Measurements from ENCODE around the gene SERPINI1. TPM values are rescaled to one million over a fixed set of nuclear protein-coding genes. Genes with fewer than 3 reads are reported as not detected.

Gene SERPINI1
- total and polyA plus RNA-seq, 2 of the 8 experiments (the other 6 are each of a cell fraction or from before 2014, with no cell fraction given) = 5.3 to 9.9 TPM

GRCh38 chr3:167843481-167843880 lies 108.0 kb downstream of the SERPINI1 start:
- no peaks in the 10 kb centered on the region for H4K20me1 ChIP-seq (replicated peaks in 1 of 2; ENCODE audit: control insufficient read depth in 1 of 2, insufficient read depth in 2 of 2, low read length in 2 of 2)
- no peaks in the 10 kb centered on the region for H3K9me3 ChIP-seq (ENCODE audit: insufficient read depth in 2 of 2, low read depth in 1 of 2, low read length in 1 of 2)
- POLR2A ChIA-PET (ENCODE audit: partially characterized antibody) = no interaction called here
- H2AK5ac ChIP-seq (ENCODE audit: low read depth, low read length) = no peak overlapping the region
- H3K79me2 ChIP-seq (ENCODE audit: control insufficient read depth in 1 of 2, insufficient read depth in 2 of 2, low read length in 2 of 2) = no peaks in the 10 kb centered on the region
- 94% methylated on average over 1 of the region's 1 CpG; no CpG with 5 or more reads in 1 of the 2 experiments for WGBS, 2 experiments (ENCODE audit: extremely low coverage in 1 of 2, insufficient coverage in 1 of 2, insufficient read length in 1 of 2, insufficient replicate concordance in 2 of 2, low coverage in 1 of 2, low lambda C conversion rate in 2 of 2, missing lambda C conversion rate in 1 of 2)
- DNase-seq (ENCODE audit: low read depth in 1 of 2, low spot score in 2 of 2) (no peak), FAIRE-seq (no peak)
- H3K79me1 ChIP-seq (ENCODE audit: low read depth, low read length) = no peaks in the 10 kb centered on the region
- H3K4me1 ChIP-seq (replicated peaks in 1 of 4; ENCODE audit: control insufficient read depth in 3 of 4, insufficient read depth in 4 of 4, low read length in 3 of 4) = no peaks in the 10 kb centered on the region
- H3K4me3 ChIP-seq (ENCODE audit: extremely low read depth in 1 of 4, insufficient read depth in 2 of 4, low read depth in 3 of 4, low read length in 4 of 4) = no peak overlapping the region
- H2AFZ ChIP-seq (ENCODE audit: low read length) = no peak overlapping the region
- H4K8ac ChIP-seq (ENCODE audit: extremely low read depth, insufficient read depth, low read length) = no peak overlapping the region
- H3K27me3 ChIP-seq (replicated peaks in 1 of 4; ENCODE audit: control insufficient read depth in 3 of 4, extremely low read depth in 1 of 4, insufficient read depth in 3 of 4, low read length in 3 of 4) = no peaks in the 10 kb centered on the region
- no peak overlapping the region for H3K4ac ChIP-seq (replicated peaks; ENCODE audit: insufficient read length, low read depth, low read length)
- no peak overlapping the region for H2BK20ac ChIP-seq (ENCODE audit: low read length)
- no peak overlapping the region for H3K27ac ChIP-seq (ENCODE audit: low read depth, low read length)
- H4K5ac ChIP-seq (ENCODE audit: insufficient read length, low read depth, low read length) = no peak overlapping the region
- no peak overlapping the region for H3K9ac ChIP-seq (replicated peaks in 1 of 4; ENCODE audit: extremely low read depth in 1 of 4, low read depth in 3 of 4, low read length in 3 of 4)
- H3K23me2 ChIP-seq (ENCODE audit: low read depth, low read length) = no peaks in the 10 kb centered on the region
- TF ChIP-seq E2F6 (IDR thresholded peaks at IDR 0.05) (no peak), ATF3 (IDR thresholded peaks at IDR 0.05; ENCODE audit: insufficient read depth, low read depth, low read length) (no peak), SP4 (IDR thresholded peaks at IDR 0.05; ENCODE audit: low read length) (no peak), TBP (IDR thresholded peaks at IDR 0.05; ENCODE audit: low read depth, low read length) (no peak), ZNF274 (IDR thresholded peaks at IDR 0.05; ENCODE audit: borderline replicate concordance, extremely low read depth, low read length) (no peak), HDAC2 (IDR thresholded peaks at IDR 0.05; ENCODE audit: borderline replicate concordance in 1 of 2, low read depth in 2 of 2, low read length in 2 of 2) (no peak), BCL11A (IDR thresholded peaks at IDR 0.05; ENCODE audit: low read depth in 2 of 2, low read length in 2 of 2) (no peak), SUZ12 (IDR thresholded peaks at IDR 0.05; ENCODE audit: low read length) (no peak), SRF (IDR thresholded peaks at IDR 0.05; ENCODE audit: low read depth, low read length) (no peak), KDM5A (IDR thresholded peaks at IDR 0.05; ENCODE audit: low read length) (no peak)
- no peak overlapping the region for H2BK12ac ChIP-seq (ENCODE audit: low read depth, low read length)
- H3K4me2 ChIP-seq (ENCODE audit: insufficient read depth in 1 of 2, low read depth in 2 of 2, low read length in 2 of 2) = no peak overlapping the region
- H3K14ac ChIP-seq (ENCODE audit: insufficient read length) = no peak overlapping the region
- H3K18ac ChIP-seq (ENCODE audit: extremely low read depth, low read length) = no peak overlapping the region
- H2BK120ac ChIP-seq (replicated peaks; ENCODE audit: low read depth, low read length) = no peak overlapping the region
- H2BK15ac ChIP-seq (ENCODE audit: low read length) = no peak overlapping the region
- no peak overlapping the region for H3K56ac ChIP-seq (replicated peaks; ENCODE audit: insufficient read length, low read depth, low read length)
- H2BK5ac ChIP-seq (ENCODE audit: low read depth, low read length) = no peak overlapping the region
- no peaks in the 10 kb centered on the region for H3K36me3 ChIP-seq (ENCODE audit: control insufficient read depth in 2 of 4, insufficient read depth in 4 of 4, low read length in 3 of 4)
- H4K91ac ChIP-seq (replicated peaks; ENCODE audit: insufficient read length, low read length) = no peak overlapping the region
- CTCF ChIA-PET (ENCODE audit: partially characterized antibody) = interaction anchor here (0.5 kb wide), 1 partner anchor 370 kb away, joined by 3 read pairs; no protein-coding TSS in a partner anchor
- no peak overlapping the region for H3K23ac ChIP-seq (ENCODE audit: insufficient read length)

Data from H1 (cell line).